ENCODE data around the gene UQCRQ.
A peak's percentile ranks its signal among the peaks of the same experiment; 100 is the strongest.

DNA sequence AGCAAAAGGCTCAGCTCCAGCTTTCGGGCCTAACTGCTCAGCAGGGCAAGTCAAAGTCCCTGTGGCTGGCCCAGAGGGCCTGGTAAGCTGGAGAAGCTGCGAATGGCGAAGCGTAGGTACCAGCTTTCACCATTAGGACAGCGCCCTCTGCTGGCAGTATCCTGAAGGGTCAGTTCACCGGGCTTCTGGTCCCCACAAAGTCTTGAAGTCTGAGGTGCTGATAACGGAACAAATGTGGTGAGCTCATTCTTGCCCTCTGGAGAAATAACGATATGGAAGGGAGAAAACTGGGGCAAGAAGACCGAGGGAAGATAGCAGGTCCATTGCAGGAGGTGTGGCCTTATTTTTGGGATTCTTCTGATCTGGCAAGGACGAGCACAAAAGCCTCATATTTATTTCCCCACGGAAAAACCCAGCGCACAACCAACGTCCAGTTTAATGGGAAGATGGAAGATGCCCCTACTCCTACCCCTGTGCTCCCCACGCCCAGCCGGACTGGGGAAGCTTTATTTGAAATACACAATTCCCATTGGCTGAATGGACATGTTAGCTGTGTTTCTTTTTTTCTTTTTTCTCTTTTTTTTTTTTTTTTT, 46.2 kb upstream of the UQCRQ start:
- TF ChIP-seq CTCF (IDR thresholded peaks at IDR 0.05), result peak; percentile 83 to 94 (median 85)
- no peak for TF ChIP-seq EP300 (IDR thresholded peaks at IDR 0.05)
